ENCODE results near the gene ZFYVE1. TPM values are rescaled to one million over a fixed set of nuclear protein-coding genes. Genes with fewer than 3 reads are reported as not detected.

The ZFYVE1 gene
- total and polyA plus RNA-seq, 12 donors, result 4.9 to 19.5 (median 13.8) TPM

GRCh38 chr14:72929316-72930080 lies 97.4 kb downstream of the ZFYVE1 start:
- WGBS, 2 donors, result 92% methylated on average over 43 of the region's 43 CpGs

GRCh38 chr14:72928872-72929271 lies 98.0 kb downstream of the ZFYVE1 start:
- intact Hi-C loops (cut with DNase I), result no loop called here
- TF ChIP-seq, protein P1, sequence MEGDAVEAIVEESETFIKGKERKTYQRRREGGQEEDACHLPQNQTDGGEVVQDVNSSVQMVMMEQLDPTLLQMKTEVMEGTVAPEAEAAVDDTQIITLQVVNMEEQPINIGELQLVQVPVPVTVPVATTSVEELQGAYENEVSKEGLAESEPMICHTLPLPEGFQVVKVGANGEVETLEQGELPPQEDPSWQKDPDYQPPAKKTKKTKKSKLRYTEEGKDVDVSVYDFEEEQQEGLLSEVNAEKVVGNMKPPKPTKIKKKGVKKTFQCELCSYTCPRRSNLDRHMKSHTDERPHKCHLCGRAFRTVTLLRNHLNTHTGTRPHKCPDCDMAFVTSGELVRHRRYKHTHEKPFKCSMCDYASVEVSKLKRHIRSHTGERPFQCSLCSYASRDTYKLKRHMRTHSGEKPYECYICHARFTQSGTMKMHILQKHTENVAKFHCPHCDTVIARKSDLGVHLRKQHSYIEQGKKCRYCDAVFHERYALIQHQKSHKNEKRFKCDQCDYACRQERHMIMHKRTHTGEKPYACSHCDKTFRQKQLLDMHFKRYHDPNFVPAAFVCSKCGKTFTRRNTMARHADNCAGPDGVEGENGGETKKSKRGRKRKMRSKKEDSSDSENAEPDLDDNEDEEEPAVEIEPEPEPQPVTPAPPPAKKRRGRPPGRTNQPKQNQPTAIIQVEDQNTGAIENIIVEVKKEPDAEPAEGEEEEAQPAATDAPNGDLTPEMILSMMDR (IDR thresholded peaks at IDR 0.05), result no peak
- DNase-seq (no peak), ATAC-seq (no peak)
- Histone ChIP-seq H3K27ac (no peak overlapping the region), H3K36me3 (no peaks in the 10 kb centered on the region), H3K27me3 (no peaks in the 10 kb centered on the region), H3K9me3 (no peaks in the 10 kb centered on the region), H3K4me1 (peaks cover 0 to 23% (median 12%) of the 10 kb centered on the region in 9 donors), H3K4me3 (peak overlapping the region in 1 of 10 donors; percentile 36)
- 87 to 92% methylated on average over 20 to 21 of the region's 21 CpGs for WGBS, 2 donors

More at GRCh38 chr14:72929316-72930080, 97.4 kb downstream of the ZFYVE1 start:
- ATAC-seq (no peak), DNase-seq (no peak)
- Histone ChIP-seq H3K4me3 (peak overlapping the region in 3 of 10 donors; percentile 11 to 36 (median 19)), H3K27me3 (no peaks in the 10 kb centered on the region), H3K27ac (no peak overlapping the region), H3K36me3 (no peaks in the 10 kb centered on the region), H3K4me1 (peaks cover 0 to 20% (median 12%) of the 10 kb centered on the region in 9 donors), H3K9me3 (no peaks in the 10 kb centered on the region)
- TF ChIP-seq, protein P1 (IDR thresholded peaks at IDR 0.05), result no peak
- intact Hi-C loops (cut with DNase I), result no loop called here

- intact Hi-C loops (cut with DNase I), result no loop called here
- Histone ChIP-seq H3K27me3 (no peaks in the 10 kb centered on the region), H3K9me3 (no peaks in the 10 kb centered on the region), H3K27ac (peak within 1 kb of the TSS in 9 of 10 donors; percentile 26 to 74 (median 57)), H3K36me3 (no peaks in the 10 kb centered on the region), H3K4me1 (peaks cover 0 to 23% (median 12%) of the 10 kb centered on the region in 9 donors), H3K4me3 (peak within 1 kb of the TSS; percentile 52 to 94 (median 78))
- TF ChIP-seq, protein P1 (IDR thresholded peaks at IDR 0.05), result no peak
- ATAC-seq (peak; percentile 97 to 99 (median 98)), DNase-seq (peak; percentile 93 to 97)
- 0 to 1% methylated on average over 59 of the region's 59 CpGs for WGBS, 2 donors
These were observed 100.4 kb downstream of the ZFYVE1 start, which contains the start of gene DCAF4 for GRCh38 chr14:72926292-72927028. Gene DCAF4 (plus strand): TSS chr14:72926464. CDS start chr14:72937979, 11,515 bp downstream.

DNA sequence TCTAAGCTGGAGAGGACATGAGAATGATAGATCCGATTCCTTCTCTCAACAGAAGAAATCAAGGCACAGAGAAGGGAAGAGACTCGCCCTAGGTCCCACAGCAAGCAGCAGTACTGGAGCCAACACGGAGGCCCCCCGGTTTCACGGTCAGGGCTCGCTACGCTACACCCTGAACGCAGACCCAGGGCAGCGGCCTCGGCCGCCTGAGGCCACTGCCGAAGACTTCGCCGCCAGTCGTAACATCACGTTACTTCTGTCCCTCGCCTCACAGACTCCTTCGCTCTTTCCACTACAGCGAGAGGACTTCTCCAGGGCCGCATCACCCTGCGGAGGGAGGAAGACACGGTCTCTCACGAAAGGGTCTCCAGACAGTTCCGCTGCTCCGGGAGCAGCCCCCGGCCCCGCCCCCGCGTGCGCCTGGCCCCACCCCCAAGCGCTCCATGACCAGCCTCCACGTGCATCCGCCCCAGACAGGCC lies 101.1 kb downstream of the ZFYVE1 start:
- TF ChIP-seq, protein P1 (IDR thresholded peaks at IDR 0.05), result no peak
- intact Hi-C loops (cut with DNase I), result no loop called here
- Histone ChIP-seq H3K4me1 (peaks cover 0 to 23% (median 12%) of the 10 kb centered on the region in 9 donors), H3K27ac (peak overlapping the region in 9 of 10 donors; percentile 20 to 71 (median 48)), H3K27me3 (peaks cover 0 to 6% (median 0%) of the 10 kb centered on the region in 7 donors), H3K36me3 (no peaks in the 10 kb centered on the region), H3K9me3 (no peaks in the 10 kb centered on the region), H3K4me3 (peak overlapping the region; percentile 52 to 94 (median 78))
- WGBS, 2 donors, result 6 to 7% methylated on average over 33 of the region's 33 CpGs
- peak in 7 of 8 donors; percentile 9 to 46 (median 41) for ATAC-seq
- DNase-seq, result no peak
